Loucy (cell line): ENCODE data around the gene FAM53B.

Experiments used
- H2AFZ ChIP-seq: fragments of 200-600 bp; sonication (generic); 2 replicates; pipeline ENCODE4 v1.6.0; 2016; ENCODE audit warnings: antibody characterized with exemption, mild to moderate bottlenecking, low read length, moderate library complexity
- H3F3A ChIP-seq: fragments of 200-600 bp; 2 replicates; pipeline ENCODE4 v1.6.0; 2016; ENCODE audit warnings: antibody characterized with exemption, low read depth, mild to moderate bottlenecking
- H3K27me3 ChIP-seq: fragments of 200-600 bp; sonication (generic); 2 replicates; pipeline ENCODE4 v1.6.1; 2014; ENCODE audit warnings: low read length, mild to moderate bottlenecking; ENCODE audit not compliant: insufficient read depth, poor library complexity, severe bottlenecking
- H3K36me3 ChIP-seq: fragments of 200-600 bp; sonication (generic); 2 replicates; pipeline ENCODE4 v1.6.1; 2016; ENCODE audit warnings: low read length; ENCODE audit not compliant: insufficient read depth
- H3K4me1 ChIP-seq: fragments of 200-600 bp; sonication (generic); 2 replicates; pipeline ENCODE4 v1.5.1; 2014; ENCODE audit warnings: low read length, mild to moderate bottlenecking; ENCODE audit not compliant: insufficient read depth, poor library complexity, severe bottlenecking
- H3K4me2 ChIP-seq: fragments of 200-600 bp; sonication (generic); 2 replicates; pipeline ENCODE4 v1.6.0; 2014; ENCODE audit warnings: antibody characterized with exemption, low read length, low read depth, mild to moderate bottlenecking; ENCODE audit not compliant: poor library complexity, severe bottlenecking
- H3K4me3 ChIP-seq: fragments of 200-600 bp; sonication (generic); 2 replicates; pipeline ENCODE4 v1.5.1; 2014; ENCODE audit warnings: low read length, mild to moderate bottlenecking, mixed read lengths; ENCODE audit not compliant: poor library complexity, severe bottlenecking
- H3K79me2 ChIP-seq: fragments of 200-600 bp; sonication (generic); 2 replicates; pipeline ENCODE4 v1.6.1; 2014; ENCODE audit warnings: low read length; ENCODE audit not compliant: insufficient read depth
- H3K9ac ChIP-seq: fragments of 200-600 bp; sonication (generic); 2 replicates; pipeline ENCODE4 v1.6.0; 2014; ENCODE audit warnings: mild to moderate bottlenecking, low read depth, low read length, moderate library complexity; ENCODE audit not compliant: poor library complexity, severe bottlenecking
- H3K9me2 ChIP-seq: fragments of 200-600 bp; sonication (generic); replicated peaks from 2 replicates; pipeline ENCODE4 v1.6.1; 2016; ENCODE audit warnings: low read depth, low read length, mixed read lengths
- H3K9me3 ChIP-seq: fragments of 200-600 bp; sonication (generic); 2 replicates; pipeline ENCODE4 v1.6.1; 2014; ENCODE audit warnings: mild to moderate bottlenecking, antibody characterized with exemption, low read length, low read depth; ENCODE audit not compliant: insufficient read depth
- H4K20me1 ChIP-seq: fragments of 200-600 bp; sonication (generic); 2 replicates; pipeline ENCODE4 v1.6.0; 2014; ENCODE audit warnings: antibody characterized with exemption, low read length, mild to moderate bottlenecking; ENCODE audit not compliant: insufficient read depth, poor library complexity, severe bottlenecking
- EZH2phosphoT487 ChIP-seq: fragments of 200-600 bp; IDR thresholded peaks from 2 replicates; pipeline ENCODE4 v1.6.1; 2018; ENCODE audit warnings: antibody characterized with exemption, mild to moderate bottlenecking, moderate library complexity, borderline replicate concordance
- TF ChIP-seq, protein P1 (sequence below): fragments of 200-600 bp; sonication (generic); conservative IDR thresholded peaks from 2 replicates; pipeline ENCODE4 v1.5.1; 2014; ENCODE audit warnings: mild to moderate bottlenecking, antibody characterized with exemption, low read length

The FAM53B gene

DNA sequence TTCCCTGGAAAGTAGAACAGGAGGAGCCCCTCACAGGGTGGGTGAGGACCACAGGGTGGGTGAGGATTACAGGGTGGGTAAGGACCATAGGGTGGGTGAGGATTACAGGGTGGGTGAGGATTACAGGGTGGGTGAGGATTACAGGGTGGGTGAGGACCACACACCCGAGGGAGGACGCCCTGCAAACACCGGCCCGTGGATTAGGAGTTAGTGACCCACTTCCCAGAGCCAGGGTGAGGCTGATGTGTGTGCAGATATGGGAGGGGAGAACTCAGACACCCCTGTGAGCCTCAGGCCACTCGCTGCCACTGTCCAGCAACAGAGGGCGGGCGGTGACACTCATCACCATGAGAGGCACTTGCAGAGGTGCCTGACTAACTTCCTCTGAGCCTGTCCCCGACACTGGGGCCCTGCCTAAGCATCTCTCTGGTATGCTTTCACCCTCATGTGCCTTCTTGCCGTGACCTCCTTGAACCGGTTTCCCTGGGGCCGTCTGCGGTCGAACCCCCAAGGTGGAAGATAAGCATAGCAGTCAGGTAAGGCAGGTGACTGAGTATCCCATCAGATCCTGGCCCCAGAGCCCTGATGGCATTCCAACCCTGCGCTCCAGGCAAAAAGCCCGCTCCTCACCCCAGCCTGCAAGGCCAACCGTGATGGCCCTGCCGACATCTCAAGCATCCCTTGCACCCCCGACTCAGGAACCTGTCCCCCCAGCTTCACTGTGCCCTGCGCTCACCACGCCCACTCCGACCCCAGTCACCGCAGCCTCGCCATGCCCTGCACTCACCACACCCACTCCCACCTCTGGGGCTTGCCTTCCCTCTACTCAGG is 74.1 kb downstream of the FAM53B start:
- no peak overlapping the region for H3K4me2 ChIP-seq
- H3K4me3 ChIP-seq, result no peak overlapping the region
- H4K20me1 ChIP-seq, result peaks cover 14% of the 10 kb centered on the region
- no peak overlapping the region for H2AFZ ChIP-seq
- no peaks in the 10 kb centered on the region for H3F3A ChIP-seq
- peaks cover 32% of the 10 kb centered on the region; the same call in 1 of the 2 replicates for H3K36me3 ChIP-seq
- no peaks in the 10 kb centered on the region for H3K27me3 ChIP-seq
- H3K79me2 ChIP-seq, result peaks cover 47% of the 10 kb centered on the region
- H3K9ac ChIP-seq, result no peak overlapping the region
- no peaks in the 10 kb centered on the region for H3K9me3 ChIP-seq
- peaks cover 5% of the 10 kb centered on the region for H3K4me1 ChIP-seq
- TF ChIP-seq, protein P1, sequence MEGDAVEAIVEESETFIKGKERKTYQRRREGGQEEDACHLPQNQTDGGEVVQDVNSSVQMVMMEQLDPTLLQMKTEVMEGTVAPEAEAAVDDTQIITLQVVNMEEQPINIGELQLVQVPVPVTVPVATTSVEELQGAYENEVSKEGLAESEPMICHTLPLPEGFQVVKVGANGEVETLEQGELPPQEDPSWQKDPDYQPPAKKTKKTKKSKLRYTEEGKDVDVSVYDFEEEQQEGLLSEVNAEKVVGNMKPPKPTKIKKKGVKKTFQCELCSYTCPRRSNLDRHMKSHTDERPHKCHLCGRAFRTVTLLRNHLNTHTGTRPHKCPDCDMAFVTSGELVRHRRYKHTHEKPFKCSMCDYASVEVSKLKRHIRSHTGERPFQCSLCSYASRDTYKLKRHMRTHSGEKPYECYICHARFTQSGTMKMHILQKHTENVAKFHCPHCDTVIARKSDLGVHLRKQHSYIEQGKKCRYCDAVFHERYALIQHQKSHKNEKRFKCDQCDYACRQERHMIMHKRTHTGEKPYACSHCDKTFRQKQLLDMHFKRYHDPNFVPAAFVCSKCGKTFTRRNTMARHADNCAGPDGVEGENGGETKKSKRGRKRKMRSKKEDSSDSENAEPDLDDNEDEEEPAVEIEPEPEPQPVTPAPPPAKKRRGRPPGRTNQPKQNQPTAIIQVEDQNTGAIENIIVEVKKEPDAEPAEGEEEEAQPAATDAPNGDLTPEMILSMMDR, result no peak
- TF ChIP-seq EZH2phosphoT487, result no peak
- H3K9me2 ChIP-seq, result no peaks in the 10 kb centered on the region

DNA sequence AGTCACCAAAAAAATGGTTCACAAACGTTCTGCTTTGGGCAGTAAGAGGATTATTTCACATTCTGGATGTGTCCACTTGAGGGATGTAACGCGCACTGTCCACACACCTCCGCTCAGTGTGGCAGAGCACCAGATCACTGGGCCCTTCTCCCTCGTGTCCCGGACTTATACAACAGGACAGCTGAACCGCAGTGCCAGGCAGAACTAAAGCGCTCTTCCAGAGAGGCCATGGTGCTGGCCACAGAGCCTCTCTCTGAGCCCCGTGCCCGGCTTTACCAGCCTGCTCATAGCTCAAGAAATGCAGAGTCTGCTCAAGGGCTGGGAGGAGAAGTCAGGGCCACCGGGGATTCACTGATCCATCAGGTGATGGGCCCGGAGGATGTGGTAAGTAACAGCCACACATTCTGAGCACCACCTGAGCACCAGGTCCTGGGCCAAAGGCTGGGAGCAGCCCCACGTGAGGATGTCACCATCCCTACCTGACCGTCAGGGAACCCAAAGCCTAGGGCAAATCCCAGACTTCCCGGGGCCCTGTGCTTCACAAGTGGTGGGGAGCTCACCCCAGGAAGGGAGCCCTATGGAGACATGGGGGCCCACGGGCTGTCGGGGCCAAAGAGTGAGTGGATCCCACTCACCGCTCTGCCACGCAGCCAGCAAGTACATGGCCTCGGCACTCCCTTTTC is 74.9 kb downstream of the FAM53B start:
- no peak overlapping the region for H3K9ac ChIP-seq
- no peak overlapping the region for H3K4me3 ChIP-seq
- peaks cover 5% of the 10 kb centered on the region for H3K4me1 ChIP-seq
- peaks cover 40% of the 10 kb centered on the region for H3K79me2 ChIP-seq
- peaks cover 34% of the 10 kb centered on the region; the same call in 1 of the 2 replicates for H3K36me3 ChIP-seq
- no peak for TF ChIP-seq EZH2phosphoT487
- TF ChIP-seq, protein P1, result no peak
- no peak overlapping the region for H3K4me2 ChIP-seq
- no peaks in the 10 kb centered on the region for H3K9me3 ChIP-seq
- H3K9me2 ChIP-seq, result no peaks in the 10 kb centered on the region
- no peaks in the 10 kb centered on the region for H3F3A ChIP-seq
- H3K27me3 ChIP-seq, result no peaks in the 10 kb centered on the region
- H2AFZ ChIP-seq, result no peak overlapping the region
- peaks cover 14% of the 10 kb centered on the region for H4K20me1 ChIP-seq

GRCh38 chr10:124668517-124669051 is 75.6 kb downstream of the FAM53B start:
- no peaks in the 10 kb centered on the region for H3K9me3 ChIP-seq
- peaks cover 5% of the 10 kb centered on the region for H3K4me1 ChIP-seq
- H3F3A ChIP-seq, result no peaks in the 10 kb centered on the region
- H3K4me3 ChIP-seq, result no peak overlapping the region
- peaks cover 14% of the 10 kb centered on the region for H4K20me1 ChIP-seq
- H3K36me3 ChIP-seq, result peaks cover 32% of the 10 kb centered on the region; the same call in 1 of the 2 replicates
- H3K9ac ChIP-seq, result no peak overlapping the region
- no peak for TF ChIP-seq EZH2phosphoT487
- TF ChIP-seq, protein P1, result no peak
- H3K79me2 ChIP-seq, result peaks cover 33% of the 10 kb centered on the region
- no peak overlapping the region for H2AFZ ChIP-seq
- no peak overlapping the region for H3K4me2 ChIP-seq
- H3K27me3 ChIP-seq, result no peaks in the 10 kb centered on the region
- no peaks in the 10 kb centered on the region for H3K9me2 ChIP-seq
